LNCAP (cell line): ENCODE data around the gene ROPN1.

Source experiments
- TF ChIP-seq, protein P1 (sequence below): fragments of 450-650 bp; IDR thresholded peaks from 2 replicates; pipeline ENCODE4 v1.5.1; 2017; ENCODE audit warnings: mild to moderate bottlenecking

Gene ROPN1

DNA sequence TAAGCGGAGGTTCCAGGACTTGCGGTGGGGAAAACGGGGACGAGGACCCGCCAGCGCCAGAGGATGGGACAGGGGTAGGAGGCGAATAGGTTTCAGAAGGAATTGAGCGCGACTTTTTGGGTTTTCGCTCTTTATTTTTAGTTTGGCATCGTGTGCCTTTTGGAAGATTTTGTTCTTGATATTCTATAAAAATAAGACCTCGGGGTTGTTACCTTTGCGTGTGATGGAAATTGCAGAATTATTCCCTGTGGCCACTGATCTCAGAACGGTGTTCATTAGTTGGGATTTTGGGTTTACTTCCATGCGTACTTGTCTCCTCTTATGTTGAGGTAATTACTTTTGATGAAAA is 30.4 kb downstream of the ROPN1 start:
- TF ChIP-seq, protein P1, sequence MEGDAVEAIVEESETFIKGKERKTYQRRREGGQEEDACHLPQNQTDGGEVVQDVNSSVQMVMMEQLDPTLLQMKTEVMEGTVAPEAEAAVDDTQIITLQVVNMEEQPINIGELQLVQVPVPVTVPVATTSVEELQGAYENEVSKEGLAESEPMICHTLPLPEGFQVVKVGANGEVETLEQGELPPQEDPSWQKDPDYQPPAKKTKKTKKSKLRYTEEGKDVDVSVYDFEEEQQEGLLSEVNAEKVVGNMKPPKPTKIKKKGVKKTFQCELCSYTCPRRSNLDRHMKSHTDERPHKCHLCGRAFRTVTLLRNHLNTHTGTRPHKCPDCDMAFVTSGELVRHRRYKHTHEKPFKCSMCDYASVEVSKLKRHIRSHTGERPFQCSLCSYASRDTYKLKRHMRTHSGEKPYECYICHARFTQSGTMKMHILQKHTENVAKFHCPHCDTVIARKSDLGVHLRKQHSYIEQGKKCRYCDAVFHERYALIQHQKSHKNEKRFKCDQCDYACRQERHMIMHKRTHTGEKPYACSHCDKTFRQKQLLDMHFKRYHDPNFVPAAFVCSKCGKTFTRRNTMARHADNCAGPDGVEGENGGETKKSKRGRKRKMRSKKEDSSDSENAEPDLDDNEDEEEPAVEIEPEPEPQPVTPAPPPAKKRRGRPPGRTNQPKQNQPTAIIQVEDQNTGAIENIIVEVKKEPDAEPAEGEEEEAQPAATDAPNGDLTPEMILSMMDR = no peak

- TF ChIP-seq, protein P1 = no peak
Measured at GRCh38 chr3:123960781-123961507, 31.0 kb downstream of the ROPN1 start, which contains the start of gene CCDC14. Gene CCDC14 (minus strand): TSS chr3:123961229. CDS start chr3:123961173, 56 bp downstream.

DNA sequence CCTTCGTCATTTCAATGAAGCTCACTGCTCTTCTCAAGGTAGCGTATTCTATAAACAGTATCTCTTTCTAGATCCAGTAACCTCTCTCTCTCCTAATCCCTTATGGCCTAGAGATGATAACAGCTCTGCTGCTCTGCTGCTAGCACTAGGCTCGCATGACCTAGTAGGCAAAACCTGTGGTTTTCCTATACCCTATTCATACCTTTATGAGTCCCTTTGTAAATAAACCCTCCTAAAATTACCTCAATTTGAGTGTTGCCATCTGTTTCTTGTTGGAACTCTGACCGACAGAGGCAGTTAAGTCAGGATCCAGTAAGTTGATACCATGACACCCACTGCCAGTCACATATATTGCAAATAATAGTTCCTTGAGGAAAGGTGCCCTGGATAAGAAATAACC is 38.2 kb downstream of the ROPN1 start:
- TF ChIP-seq, protein P1 = no peak

GRCh38 chr3:123952844-123953520 is 38.9 kb downstream of the ROPN1 start:
- TF ChIP-seq, protein P1 = no peak

DNA sequence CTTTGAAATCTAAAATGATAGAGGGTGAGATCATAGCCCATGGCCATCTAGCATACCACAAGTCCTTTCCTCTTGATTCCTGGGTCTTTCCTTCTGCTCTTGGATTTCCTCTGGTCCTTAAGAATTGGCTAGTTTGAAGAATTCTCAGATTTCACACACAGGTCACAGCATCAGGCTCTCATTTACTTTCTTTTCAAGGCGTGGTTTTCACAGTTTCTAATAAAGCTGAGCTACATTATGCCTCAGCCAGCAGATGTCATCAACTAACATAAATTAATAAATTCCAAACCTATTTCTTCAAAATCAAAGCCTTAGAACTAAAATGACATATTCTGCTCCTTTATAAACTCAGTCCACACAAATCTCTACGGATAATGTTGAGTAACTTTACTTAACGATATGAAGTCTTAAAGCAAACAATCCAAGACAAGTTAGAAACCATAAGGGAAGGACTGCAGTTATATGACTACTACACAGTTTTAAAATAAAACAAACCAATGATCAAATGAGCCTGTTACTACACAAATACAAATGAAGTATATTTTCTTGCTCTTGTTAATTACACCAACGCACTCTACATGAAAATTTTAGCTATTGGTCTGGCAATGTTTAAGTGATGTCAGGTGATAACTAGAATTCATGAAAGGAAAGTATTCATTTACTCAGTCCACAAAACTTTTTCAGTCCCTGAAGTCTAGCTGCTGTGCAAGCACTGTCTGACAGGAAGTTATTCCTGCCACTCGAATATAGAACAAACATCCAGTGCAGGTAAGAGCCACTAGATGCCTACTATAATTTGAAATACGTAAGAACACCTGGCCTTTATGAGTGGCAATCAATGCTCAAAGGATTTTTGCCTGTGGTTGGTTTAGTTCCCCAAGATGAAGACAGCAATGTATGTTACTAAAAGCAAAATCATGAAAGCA is 40.1 kb downstream of the ROPN1 start:
- TF ChIP-seq, protein P1 = no peak

DNA sequence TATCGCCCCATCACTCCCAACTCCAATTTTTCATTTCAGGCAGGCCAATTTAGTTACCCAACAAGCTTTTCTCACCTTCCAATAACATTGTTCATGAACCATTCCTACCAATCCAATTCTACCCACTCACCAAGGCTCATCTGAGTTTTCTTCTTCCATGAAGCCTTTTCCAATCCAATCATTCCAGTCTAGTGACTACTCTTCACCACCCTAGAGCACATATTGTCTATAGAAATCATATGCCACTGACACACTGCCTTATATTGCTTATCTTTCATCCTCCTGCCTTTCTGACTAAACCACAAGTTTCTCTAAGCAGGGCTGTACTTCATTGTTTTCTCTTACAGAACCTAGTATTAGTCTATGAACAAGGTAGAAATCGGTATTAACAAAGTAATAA is 42.3 kb downstream of the ROPN1 start:
- TF ChIP-seq, protein P1 = no peak

- TF ChIP-seq, protein P1 = no peak
Measured at GRCh38 chr3:123948449-123948848, 43.5 kb downstream of the ROPN1 start.
